Breast epithelium (tissue), 3 donors: ENCODE measurements around the gene PSIP1.

Experiments
- POLR2A ChIP-seq: fragments of 450-650 bp; IDR thresholded peaks from one replicate; pipeline ENCODE4 v1.6.1; 2016; ENCODE audit warnings: antibody characterized with exemption, mild to moderate bottlenecking, moderate library complexity
- TF ChIP-seq, protein P1 (sequence below), 3 donors: fragments of 450-650 bp; IDR thresholded peaks; one replicate each; pipeline ENCODE4 v1.5.1; 2016 to 2017; ENCODE audit warnings: antibody characterized with exemption in 3 of 3, mild to moderate bottlenecking in 3 of 3, moderate library complexity in 3 of 3

DNA sequence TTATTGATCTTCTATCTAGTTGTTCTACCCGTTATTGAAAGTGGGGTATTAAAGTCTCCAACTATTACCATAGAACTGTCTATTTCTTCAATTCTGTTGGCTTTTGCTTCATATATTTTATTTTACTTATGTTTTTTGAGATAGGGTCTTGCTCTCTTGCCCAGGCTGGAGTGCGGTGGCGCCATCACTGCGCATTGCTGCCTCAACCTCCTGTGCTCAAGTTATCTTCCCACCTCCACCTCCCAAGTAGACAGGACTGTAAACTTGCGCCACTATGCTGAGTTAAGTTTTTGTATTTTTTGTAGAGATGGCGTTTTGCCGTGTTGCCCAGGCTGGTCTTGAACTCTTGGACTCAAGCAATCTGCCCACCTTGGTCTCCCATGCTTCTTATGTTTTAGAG is 71.9 kb downstream of the PSIP1 start:
- TF ChIP-seq, protein P1, sequence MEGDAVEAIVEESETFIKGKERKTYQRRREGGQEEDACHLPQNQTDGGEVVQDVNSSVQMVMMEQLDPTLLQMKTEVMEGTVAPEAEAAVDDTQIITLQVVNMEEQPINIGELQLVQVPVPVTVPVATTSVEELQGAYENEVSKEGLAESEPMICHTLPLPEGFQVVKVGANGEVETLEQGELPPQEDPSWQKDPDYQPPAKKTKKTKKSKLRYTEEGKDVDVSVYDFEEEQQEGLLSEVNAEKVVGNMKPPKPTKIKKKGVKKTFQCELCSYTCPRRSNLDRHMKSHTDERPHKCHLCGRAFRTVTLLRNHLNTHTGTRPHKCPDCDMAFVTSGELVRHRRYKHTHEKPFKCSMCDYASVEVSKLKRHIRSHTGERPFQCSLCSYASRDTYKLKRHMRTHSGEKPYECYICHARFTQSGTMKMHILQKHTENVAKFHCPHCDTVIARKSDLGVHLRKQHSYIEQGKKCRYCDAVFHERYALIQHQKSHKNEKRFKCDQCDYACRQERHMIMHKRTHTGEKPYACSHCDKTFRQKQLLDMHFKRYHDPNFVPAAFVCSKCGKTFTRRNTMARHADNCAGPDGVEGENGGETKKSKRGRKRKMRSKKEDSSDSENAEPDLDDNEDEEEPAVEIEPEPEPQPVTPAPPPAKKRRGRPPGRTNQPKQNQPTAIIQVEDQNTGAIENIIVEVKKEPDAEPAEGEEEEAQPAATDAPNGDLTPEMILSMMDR (IDR thresholded peaks at IDR 0.05), result no peak
- no peak for TF ChIP-seq POLR2A
